Gastroesophageal sphincter (tissue), 4 donors: ENCODE results near the gene NECTIN1. TPM values are rescaled to one million over a fixed set of nuclear protein-coding genes. Genes with fewer than 3 reads are reported as not detected.
A peak's percentile ranks its signal among the peaks of the same experiment; 100 is the strongest.

Experiments used
- ATAC-seq: fragments of 150-250 bp; one replicate; pipeline ENCODE4 v1.9.1; 2016; ENCODE audit warnings: mild to moderate bottlenecking, moderate library complexity
- H3K27ac ChIP-seq, 4 donors: fragments of 200-600 bp; sonication (generic) in 3 of 4; 1 replicate in 3 of 4; 2 replicates in 1 of 4; pipeline ENCODE4 v1.5.1; 2016 to 2019
- H3K27me3 ChIP-seq: fragments of 200-600 bp; sonication (generic); one replicate; pipeline ENCODE4 v1.5.1; 2019
- H3K36me3 ChIP-seq, 2 donors: fragments of 200-600 bp; sonication (generic); one replicate each; pipeline ENCODE4 v1.5.1; 2019; ENCODE audit warnings: control low read depth in 1 of 2
- H3K4me1 ChIP-seq, 3 donors: fragments of 200-600 bp; sonication (generic); 1 replicate in 2 of 3; 2 replicates in 1 of 3; pipeline ENCODE4 v1.5.1; 2016 to 2019; ENCODE audit warnings: control low read depth in 2 of 3
- H3K4me3 ChIP-seq, 2 donors: fragments of 200-600 bp; sonication (generic); one replicate each; pipeline ENCODE4 v1.5.1; 2019; ENCODE audit warnings: mild to moderate bottlenecking in 1 of 2, moderate library complexity in 1 of 2
- H3K9me3 ChIP-seq, 3 donors: fragments of 200-600 bp; sonication (generic); one replicate each; pipeline ENCODE4 v1.5.1; 2017 to 2019; ENCODE audit warnings: control low read depth in 2 of 3
- CTCF ChIP-seq, 4 experiments: fragments of 200-600 bp in 2 of 4; fragments of 450-650 bp in 2 of 4; sonication (generic) in 1 of 4; IDR thresholded peaks; one replicate each; pipeline ENCODE4 v1.5.1; 2017 to 2019; ENCODE audit warnings: antibody characterized with exemption in 4 of 4, mild to moderate bottlenecking in 2 of 4, moderate library complexity in 2 of 4
- EP300 ChIP-seq: sonication (generic); formaldehyde crosslinking; IDR thresholded peaks from one replicate; pipeline ENCODE4 v1.6.1; 2017; ENCODE audit warnings: antibody characterized with exemption, mild to moderate bottlenecking
- POLR2A ChIP-seq, 2 donors: fragments of 450-650 bp; IDR thresholded peaks; one replicate each; pipeline ENCODE4 v1.6.1; 2017; ENCODE audit warnings: antibody characterized with exemption in 2 of 2, mild to moderate bottlenecking in 2 of 2, moderate library complexity in 1 of 2
- POLR2AphosphoS5 ChIP-seq: sonication (generic); formaldehyde crosslinking; IDR thresholded peaks from one replicate; pipeline ENCODE4 v1.6.1; 2017; ENCODE audit warnings: antibody characterized with exemption
- whole genome bisulfite sequencing, 2 donors: methylation state at CpG; one replicate each; pipeline ENCODE4 v1.1.5; 2018; ENCODE audit warnings: low coverage in 1 of 2; 5-methylcytosine and 5-hydroxymethylcytosine counted together
- total RNA-seq, 4 donors: library from RNA; depleted of rRNA; stranded (reverse); fragments of >200 nt; gene quantifications; one replicate each; pipeline ENCODE4 v1.1.0, GENCODE V29; 2016

NECTIN1 gene
- total RNA-seq, 4 donors from 2014 or later: 2.6 to 7.1 (median 4.3) TPM

DNA sequence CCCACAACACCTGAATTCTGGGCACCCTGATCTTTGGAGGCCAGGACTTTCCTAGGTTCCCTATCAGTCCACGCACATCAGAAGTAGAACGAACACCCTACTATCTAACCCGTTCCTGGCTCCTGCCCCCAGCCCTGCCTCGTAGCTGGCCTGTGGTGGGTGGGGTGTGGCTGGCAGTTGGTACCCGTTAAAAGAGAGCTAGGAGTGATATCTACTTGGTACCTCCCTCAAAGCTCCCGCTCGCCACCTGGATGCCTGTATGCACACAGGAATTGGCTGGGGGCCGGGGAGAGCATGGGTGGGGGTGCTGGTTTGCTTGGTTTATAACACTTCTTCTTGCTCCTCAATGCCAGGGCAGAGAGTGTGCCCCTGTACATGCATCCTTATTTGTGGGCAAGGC lies 14.0 kb upstream of the NECTIN1 start:
- H3K4me3 ChIP-seq: no peak overlapping the region
- 40% methylated on average over 1 of the region's 8 CpGs for WGBS, 2 donors
- no peak overlapping the region for H3K27ac ChIP-seq
- H3K36me3 ChIP-seq: no peaks in the 10 kb centered on the region
- H3K27me3 ChIP-seq: peaks cover 62% of the 10 kb centered on the region
- H3K9me3 ChIP-seq: no peaks in the 10 kb centered on the region
- H3K4me1 ChIP-seq: peaks cover 0 to 23% (median 10%) of the 10 kb centered on the region in 3 donors
- no peak for TF ChIP-seq CTCF (IDR thresholded peaks at IDR 0.05)
- no peak for ATAC-seq

DNA sequence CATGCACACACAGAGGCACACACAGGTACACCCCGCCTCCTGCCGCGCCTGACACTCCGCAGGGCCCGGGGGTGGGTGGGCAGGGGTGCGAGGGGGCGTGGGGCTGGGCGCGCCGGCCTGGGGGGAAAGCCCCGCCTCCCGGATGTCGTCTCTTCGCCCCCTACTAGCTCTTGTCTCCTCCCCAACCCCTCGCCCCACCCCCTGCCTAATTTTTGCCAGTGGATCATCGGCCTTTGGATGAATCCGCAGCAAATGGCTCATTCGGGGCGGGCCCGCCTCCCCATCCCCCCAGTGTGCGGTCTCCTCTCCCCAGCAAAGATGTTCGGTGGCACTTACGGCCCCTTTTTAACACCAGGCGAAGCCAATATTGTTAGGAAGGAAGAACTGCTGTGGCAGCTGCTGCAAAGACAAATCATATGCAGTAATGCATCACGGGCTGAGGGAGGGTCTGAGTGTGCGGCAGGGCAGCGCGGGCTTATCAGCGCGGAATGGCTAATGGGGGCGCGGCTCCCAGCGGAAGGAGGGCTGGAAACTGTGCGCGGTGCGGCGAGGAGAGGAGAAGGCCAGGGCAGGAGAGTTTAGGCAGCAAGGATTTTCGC lies 13.4 kb upstream of the NECTIN1 start:
- TF ChIP-seq POLR2AphosphoS5 (no peak), POLR2A (IDR thresholded peaks at IDR 0.05) (no peak), EP300 (no peak), CTCF (IDR thresholded peaks at IDR 0.05) (no peak)

DNA sequence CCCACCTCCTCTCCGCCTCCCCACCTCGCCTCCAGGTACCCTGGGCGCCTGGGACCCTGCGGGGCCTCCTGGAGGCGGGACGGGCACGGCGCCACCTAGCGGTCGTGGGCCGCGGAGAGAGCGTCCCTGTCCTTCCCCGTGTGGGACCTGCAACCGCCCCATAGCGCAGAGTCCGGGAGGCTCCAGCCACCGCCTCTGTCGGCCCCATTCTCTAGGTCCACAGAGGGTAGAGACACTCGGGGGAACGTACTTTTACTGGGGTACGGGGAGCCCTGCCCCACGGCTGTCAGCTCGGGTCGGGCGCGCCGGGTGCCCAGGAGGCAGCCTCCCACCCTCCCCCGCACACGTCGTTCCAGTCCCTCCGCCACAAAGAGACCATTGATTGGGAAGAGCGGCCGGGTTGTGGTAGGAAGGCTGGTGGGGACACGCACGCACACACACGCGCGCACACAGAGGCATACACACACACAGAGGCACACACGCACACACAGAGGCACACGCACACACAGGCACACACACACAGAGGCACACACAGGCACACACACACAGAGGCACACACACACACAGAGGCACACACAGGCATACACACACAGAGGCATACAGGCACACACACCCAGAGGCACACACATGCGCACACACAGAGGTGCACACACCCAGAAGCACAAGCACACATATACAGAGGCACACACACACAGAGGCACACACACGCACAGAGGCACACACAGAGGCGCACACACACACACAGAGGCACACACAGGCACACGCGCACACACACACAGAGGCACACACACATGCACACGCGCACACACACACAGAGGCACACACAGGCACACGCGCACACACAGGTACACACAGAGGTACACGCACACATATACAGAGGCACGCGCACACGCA lies 12.6 kb upstream of the NECTIN1 start:
- TF ChIP-seq EP300 (no peak), CTCF (IDR thresholded peaks at IDR 0.05) (peak in 3 of 4 experiments; percentile 31 to 84 (median 61)), POLR2A (IDR thresholded peaks at IDR 0.05) (no peak)
- WGBS, 2 donors: no CpG with 5 or more reads among the region's 54 CpGs
- ATAC-seq: peak; percentile 52

More for the DNA sequence above, 13.4 kb upstream of the NECTIN1 start:
- Histone ChIP-seq H3K27ac (no peak overlapping the region), H3K36me3 (no peaks in the 10 kb centered on the region), H3K4me3 (peak overlapping the region in 1 of 2 donors; percentile 36), H3K4me1 (peaks cover 0 to 23% (median 10%) of the 10 kb centered on the region in 3 donors), H3K27me3 (peaks cover 69% of the 10 kb centered on the region), H3K9me3 (no peaks in the 10 kb centered on the region)
- 0 to 5% methylated on average over 5 to 14 of the region's 38 CpGs for WGBS, 2 donors
- ATAC-seq: no peak

DNA sequence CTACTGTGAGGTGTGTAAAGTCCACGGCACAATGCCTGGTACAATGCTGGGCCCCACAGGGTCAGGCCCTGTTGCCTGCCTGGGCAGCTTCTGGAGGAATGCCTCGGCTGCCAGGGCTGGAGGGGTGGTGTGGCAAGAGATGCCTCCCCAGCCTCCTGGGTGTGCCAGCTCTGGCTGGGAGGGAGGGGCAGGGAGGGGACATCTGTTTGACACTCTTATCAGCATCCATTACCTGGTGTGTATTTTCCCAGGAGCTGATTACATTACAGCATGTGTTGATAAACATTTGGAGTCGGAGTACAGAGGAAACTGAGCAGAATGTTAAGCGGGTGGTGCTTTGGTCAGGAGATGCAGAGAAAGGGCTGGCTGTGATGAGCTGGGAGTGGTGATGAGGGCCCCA lies 11.0 kb upstream of the NECTIN1 start:
- Histone ChIP-seq H3K9me3 (no peaks in the 10 kb centered on the region), H3K4me1 (peaks cover 0 to 23% (median 10%) of the 10 kb centered on the region in 3 donors), H3K4me3 (no peak overlapping the region), H3K36me3 (no peaks in the 10 kb centered on the region), H3K27me3 (peaks cover 69% of the 10 kb centered on the region), H3K27ac (no peak overlapping the region)
- no peak for ATAC-seq
- TF ChIP-seq POLR2AphosphoS5: no peak
- TF ChIP-seq POLR2A (IDR thresholded peaks at IDR 0.05): no peak
- TF ChIP-seq CTCF (IDR thresholded peaks at IDR 0.05): no peak
- no peak for TF ChIP-seq EP300
- WGBS, 2 donors: 60 to 90% methylated on average over 1 to 4 of the region's 4 CpGs

More for the DNA sequence above, 12.6 kb upstream of the NECTIN1 start:
- peaks cover 76% of the 10 kb centered on the region for H3K27me3 ChIP-seq
- H3K27ac ChIP-seq: no peak overlapping the region
- peak overlapping the region in 1 of 2 donors; percentile 36 for H3K4me3 ChIP-seq
- no peaks in the 10 kb centered on the region for H3K9me3 ChIP-seq
- H3K4me1 ChIP-seq: peaks cover 0 to 23% (median 10%) of the 10 kb centered on the region in 3 donors
- no peaks in the 10 kb centered on the region for H3K36me3 ChIP-seq
